Endothelial cell (in vitro differentiated cells): ENCODE results near the gene TCOF1. TPM values are rescaled to one million over a fixed set of nuclear protein-coding genes. Genes with fewer than 3 reads are reported as not detected.

Experiments used
- DNase-seq: peaks from one replicate; pipeline ENCODE4 v3.0.0; 2021; ENCODE audit warnings: low spot score
- H3K27ac Mint-ChIP-seq: one replicate; pipeline ENCODE4 v1.8.0; 2021; ENCODE audit warnings: mixed read lengths, inconsistent platforms; ENCODE audit not compliant: unreplicated experiment
- H3K27me3 Mint-ChIP-seq: one replicate; pipeline ENCODE4 v1.8.0; 2021; ENCODE audit warnings: mild to moderate bottlenecking, moderate library complexity, mixed read lengths, inconsistent platforms; ENCODE audit not compliant: unreplicated experiment
- H3K36me3 Mint-ChIP-seq: one replicate; pipeline ENCODE4 v1.8.0; 2021; ENCODE audit warnings: mild to moderate bottlenecking, low read depth, mixed read lengths, inconsistent platforms; ENCODE audit not compliant: unreplicated experiment
- H3K4me1 Mint-ChIP-seq: one replicate; pipeline ENCODE4 v1.8.0; 2021; ENCODE audit warnings: mild to moderate bottlenecking, mixed read lengths, inconsistent platforms; ENCODE audit not compliant: unreplicated experiment
- H3K4me3 Mint-ChIP-seq: one replicate; pipeline ENCODE4 v1.8.0; 2021; ENCODE audit warnings: mild to moderate bottlenecking, mixed read lengths, inconsistent platforms; ENCODE audit not compliant: unreplicated experiment
- H3K9me3 Mint-ChIP-seq: one replicate; pipeline ENCODE4 v1.8.0; 2021; ENCODE audit warnings: mixed read lengths, inconsistent platforms; ENCODE audit not compliant: unreplicated experiment
- total RNA-seq: library from RNA; stranded (reverse); fragmentation: NEBNext Ultra II Directional; extraction: Animal tissue kit (Norgen Biotek cat#: 25700); gene quantifications from one replicate; pipeline ENCODE4 v1.2.1, GENCODE V29; 2021; ENCODE audit not compliant: unreplicated experiment
- TF ChIP-seq, protein P1 (sequence below): fragments of 200-600 bp; sonication (generic); IDR thresholded peaks from one replicate; pipeline ENCODE4 v1.5.0; 2021; ENCODE audit warnings: antibody characterized with exemption; ENCODE audit not compliant: unreplicated experiment

Gene TCOF1
- total RNA-seq, 1 donor from 2014 or later, result 41.5 TPM

DNA sequence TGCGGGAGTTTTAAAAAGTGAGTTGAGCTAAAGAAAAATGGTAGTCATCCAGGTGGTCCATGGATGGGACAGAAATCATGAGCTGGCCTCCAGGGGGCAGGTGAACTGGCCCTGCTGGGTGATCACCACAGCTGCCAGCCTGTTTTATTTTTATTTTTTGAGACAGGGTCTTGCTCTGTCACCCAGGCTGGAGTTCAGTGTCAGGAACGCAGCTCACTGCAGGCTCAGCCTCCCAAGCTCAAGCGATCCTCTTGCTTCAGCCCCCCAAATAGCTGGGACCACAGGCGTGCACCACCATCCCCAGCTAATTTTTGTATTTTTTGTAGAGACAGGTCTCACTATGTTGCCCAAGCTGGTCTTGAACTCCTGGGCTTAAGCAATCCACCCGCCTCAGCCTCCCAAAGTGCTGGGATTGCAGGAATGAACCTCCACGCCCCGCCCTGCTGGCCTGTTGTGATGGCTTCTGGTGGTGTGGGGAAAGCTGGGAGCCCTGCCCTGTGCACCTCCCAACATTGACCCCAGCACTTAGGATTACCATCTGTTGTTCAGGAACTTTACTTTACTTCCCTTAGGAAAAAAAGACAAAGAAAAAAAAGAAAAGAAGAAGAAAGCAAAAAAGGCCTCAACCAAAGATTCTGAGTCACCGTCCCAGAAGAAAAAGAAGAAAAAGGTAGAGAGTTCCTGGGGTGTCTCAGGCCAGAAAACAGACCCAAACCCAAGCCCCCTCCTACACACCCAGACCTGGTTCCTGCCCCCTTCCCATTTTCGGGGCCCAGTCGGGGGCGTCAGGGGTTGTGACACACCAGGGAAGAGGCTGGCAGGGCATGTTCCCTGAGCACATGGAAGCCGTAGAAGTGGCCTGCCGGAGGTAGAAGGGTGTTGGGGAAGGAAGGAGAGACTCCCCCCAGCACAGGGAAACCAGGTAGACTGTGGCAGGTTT lies 40.6 kb downstream of the TCOF1 start:
- TF ChIP-seq, protein P1, sequence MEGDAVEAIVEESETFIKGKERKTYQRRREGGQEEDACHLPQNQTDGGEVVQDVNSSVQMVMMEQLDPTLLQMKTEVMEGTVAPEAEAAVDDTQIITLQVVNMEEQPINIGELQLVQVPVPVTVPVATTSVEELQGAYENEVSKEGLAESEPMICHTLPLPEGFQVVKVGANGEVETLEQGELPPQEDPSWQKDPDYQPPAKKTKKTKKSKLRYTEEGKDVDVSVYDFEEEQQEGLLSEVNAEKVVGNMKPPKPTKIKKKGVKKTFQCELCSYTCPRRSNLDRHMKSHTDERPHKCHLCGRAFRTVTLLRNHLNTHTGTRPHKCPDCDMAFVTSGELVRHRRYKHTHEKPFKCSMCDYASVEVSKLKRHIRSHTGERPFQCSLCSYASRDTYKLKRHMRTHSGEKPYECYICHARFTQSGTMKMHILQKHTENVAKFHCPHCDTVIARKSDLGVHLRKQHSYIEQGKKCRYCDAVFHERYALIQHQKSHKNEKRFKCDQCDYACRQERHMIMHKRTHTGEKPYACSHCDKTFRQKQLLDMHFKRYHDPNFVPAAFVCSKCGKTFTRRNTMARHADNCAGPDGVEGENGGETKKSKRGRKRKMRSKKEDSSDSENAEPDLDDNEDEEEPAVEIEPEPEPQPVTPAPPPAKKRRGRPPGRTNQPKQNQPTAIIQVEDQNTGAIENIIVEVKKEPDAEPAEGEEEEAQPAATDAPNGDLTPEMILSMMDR, result peak; percentile 16
- Mint-ChIP-seq H3K9me3 (no peaks in the 10 kb centered on the region), H3K36me3 (peaks cover 40% of the 10 kb centered on the region), H3K4me3 (no peak overlapping the region), H3K4me1 (peaks cover 27% of the 10 kb centered on the region), H3K27me3 (peaks cover 10% of the 10 kb centered on the region), H3K27ac (no peak overlapping the region)
- DNase-seq, result no peak

DNA sequence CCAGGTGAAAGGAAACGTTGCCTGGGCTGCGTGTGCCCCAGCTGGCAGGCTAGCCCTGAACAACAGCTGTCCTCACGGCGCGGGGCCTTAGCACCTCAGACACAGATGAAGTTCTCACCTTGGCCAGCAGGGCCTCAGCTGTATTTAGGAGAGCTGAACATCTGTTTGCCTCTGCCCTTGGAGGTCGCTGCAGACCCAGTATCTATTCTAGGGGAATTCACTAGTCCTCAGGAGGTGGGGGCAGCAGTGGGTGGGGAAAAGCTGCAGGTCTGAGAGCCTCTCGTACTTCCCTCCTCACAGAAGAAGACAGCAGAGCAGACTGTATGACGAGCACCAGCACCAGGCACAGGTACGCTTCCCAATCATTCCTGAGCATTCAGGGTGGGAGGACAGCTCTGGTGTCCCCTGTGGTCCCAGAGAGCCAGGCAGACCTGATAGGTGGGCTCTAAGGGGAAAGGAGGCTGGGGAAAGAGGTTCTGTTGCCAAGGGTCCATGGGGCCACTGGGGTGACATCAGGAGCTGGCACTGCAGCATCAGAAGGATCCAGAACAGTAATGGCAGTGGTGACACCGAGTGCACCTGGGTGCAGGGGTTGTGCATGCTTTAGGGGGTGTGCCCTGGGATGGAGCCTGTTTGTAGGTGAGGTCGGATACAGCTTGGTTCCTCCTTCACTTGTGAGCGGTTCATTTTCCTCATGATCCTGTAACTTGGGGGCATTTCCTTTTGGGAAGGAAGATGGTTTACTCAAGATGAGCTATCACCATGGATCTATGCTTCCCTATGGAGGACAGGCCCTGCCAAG lies 41.4 kb downstream of the TCOF1 start:
- Mint-ChIP-seq H3K36me3 (peaks cover 42% of the 10 kb centered on the region), H3K4me1 (peaks cover 27% of the 10 kb centered on the region), H3K27me3 (peaks cover 10% of the 10 kb centered on the region), H3K27ac (no peak overlapping the region), H3K9me3 (no peaks in the 10 kb centered on the region), H3K4me3 (no peak overlapping the region)
- peak; percentile 49 for DNase-seq
- TF ChIP-seq, protein P1, result peak; percentile 53

DNA sequence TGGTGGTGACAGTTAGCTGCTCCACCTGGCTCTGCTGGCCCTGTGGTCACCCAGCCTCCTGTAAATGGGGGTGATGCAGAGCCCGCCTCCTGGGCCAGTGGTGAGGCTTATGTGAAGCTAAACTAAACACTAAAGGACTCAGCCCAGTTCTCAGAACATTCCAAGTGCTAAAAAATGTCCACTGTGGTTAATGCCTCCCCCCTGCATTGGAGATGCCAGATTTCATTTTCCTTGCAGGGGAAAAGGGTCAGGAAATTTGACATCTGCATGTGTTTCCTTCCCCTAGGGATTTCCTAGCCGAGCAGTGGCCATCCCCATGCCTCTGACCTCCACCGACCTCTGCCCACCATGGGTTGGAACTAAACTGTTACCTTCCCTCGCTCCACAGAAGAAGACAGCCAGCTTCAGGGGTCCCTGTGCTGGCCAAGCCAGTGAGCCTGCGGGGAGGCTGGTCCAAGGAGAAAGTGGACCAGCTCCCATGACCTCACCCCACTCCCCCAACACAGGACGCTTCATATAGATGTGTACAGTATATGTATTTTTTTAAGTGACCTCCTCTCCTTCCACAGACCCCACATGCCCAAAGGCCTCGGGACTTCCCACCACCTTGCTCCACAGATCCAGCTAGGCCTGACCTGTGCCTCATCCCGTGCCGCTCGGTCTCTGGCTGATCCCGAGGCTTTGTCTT lies 42.2 kb downstream of the TCOF1 start:
- no peak overlapping the region for H3K4me3 Mint-ChIP-seq
- TF ChIP-seq, protein P1, result no peak
- H3K27ac Mint-ChIP-seq, result no peak overlapping the region
- H3K4me1 Mint-ChIP-seq, result peaks cover 27% of the 10 kb centered on the region
- peaks cover 44% of the 10 kb centered on the region for H3K36me3 Mint-ChIP-seq
- DNase-seq, result no peak
- no peaks in the 10 kb centered on the region for H3K9me3 Mint-ChIP-seq
- peaks cover 10% of the 10 kb centered on the region for H3K27me3 Mint-ChIP-seq

DNA sequence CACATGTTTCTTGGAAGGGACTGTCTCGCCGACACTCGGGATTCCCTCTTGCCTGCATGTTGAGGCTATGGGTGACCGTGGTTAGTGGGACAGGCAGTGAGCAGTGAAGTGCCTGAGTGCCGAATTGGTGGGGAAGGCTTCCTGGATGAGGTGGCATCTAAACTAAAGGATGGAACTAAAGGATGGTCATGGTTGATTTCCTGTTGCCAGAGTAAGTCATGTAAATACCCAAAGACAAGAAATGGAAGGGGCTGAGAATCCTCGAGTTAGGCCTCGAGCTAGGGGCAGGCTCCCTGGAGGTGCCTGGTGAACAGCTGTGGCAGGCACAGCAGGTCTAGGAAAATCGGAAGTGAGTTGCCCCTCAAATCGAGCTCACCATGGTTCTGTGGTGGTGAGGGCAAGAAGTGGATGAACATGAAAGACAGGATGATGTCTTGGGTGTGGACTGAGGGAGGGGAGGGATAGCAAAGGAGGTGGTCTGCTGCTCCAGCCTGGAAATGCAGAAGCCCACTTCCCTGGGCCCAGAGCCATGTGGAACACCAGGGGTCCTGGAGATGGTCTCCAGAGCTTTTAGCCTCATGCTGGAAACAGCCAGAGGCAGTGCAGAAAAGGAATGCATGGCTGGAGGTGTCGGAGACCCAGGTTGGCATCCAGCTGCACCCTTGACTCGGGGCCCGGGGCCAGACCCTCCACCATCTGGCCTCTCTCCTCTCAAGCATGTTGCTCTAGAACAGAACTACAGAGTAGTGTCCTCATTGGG lies 43.0 kb downstream of the TCOF1 start:
- H3K36me3 Mint-ChIP-seq, result peaks cover 41% of the 10 kb centered on the region
- H3K9me3 Mint-ChIP-seq, result no peaks in the 10 kb centered on the region
- peaks cover 27% of the 10 kb centered on the region for H3K4me1 Mint-ChIP-seq
- TF ChIP-seq, protein P1, result no peak
- peak overlapping the region; percentile 72 for H3K27ac Mint-ChIP-seq
- no peak overlapping the region for H3K4me3 Mint-ChIP-seq
- DNase-seq, result no peak
- peaks cover 9% of the 10 kb centered on the region for H3K27me3 Mint-ChIP-seq
